IPS-18a (cell line): Measurements from ENCODE around the gene SLC38A4.
"Not testable (repeated sequence)": the region's sequence is repeated elsewhere in the genome, so short reads cannot be mapped to it uniquely, and the experiment has no call there.

ENCODE experiments used
- H3K27ac ChIP-seq: one replicate; pipeline ENCODE4 v1.5.1; 2013; ENCODE audit warnings: low read length
- H3K27me3 ChIP-seq: one replicate; pipeline ENCODE4 v1.6.1; 2013; ENCODE audit warnings: mild to moderate bottlenecking, low read length; ENCODE audit not compliant: control insufficient read depth, insufficient read depth
- H3K36me3 ChIP-seq: one replicate; pipeline ENCODE4 v1.6.1; 2013; ENCODE audit warnings: low read depth, low read length; ENCODE audit not compliant: control insufficient read depth
- H3K4me1 ChIP-seq: one replicate; pipeline ENCODE4 v1.6.1; 2013; ENCODE audit warnings: low read depth, low read length; ENCODE audit not compliant: control insufficient read depth
- H3K4me3 ChIP-seq: one replicate; pipeline ENCODE4 v1.5.1; 2013; ENCODE audit warnings: low read length
- H3K9ac ChIP-seq: one replicate; pipeline ENCODE4 v1.6.1; 2013; ENCODE audit warnings: mild to moderate bottlenecking, low read length, moderate library complexity
- H3K9me3 ChIP-seq: one replicate; pipeline ENCODE4 v1.6.1; 2013; ENCODE audit warnings: low read depth, low read length; ENCODE audit not compliant: control insufficient read depth

Gene SLC38A4, protein sequence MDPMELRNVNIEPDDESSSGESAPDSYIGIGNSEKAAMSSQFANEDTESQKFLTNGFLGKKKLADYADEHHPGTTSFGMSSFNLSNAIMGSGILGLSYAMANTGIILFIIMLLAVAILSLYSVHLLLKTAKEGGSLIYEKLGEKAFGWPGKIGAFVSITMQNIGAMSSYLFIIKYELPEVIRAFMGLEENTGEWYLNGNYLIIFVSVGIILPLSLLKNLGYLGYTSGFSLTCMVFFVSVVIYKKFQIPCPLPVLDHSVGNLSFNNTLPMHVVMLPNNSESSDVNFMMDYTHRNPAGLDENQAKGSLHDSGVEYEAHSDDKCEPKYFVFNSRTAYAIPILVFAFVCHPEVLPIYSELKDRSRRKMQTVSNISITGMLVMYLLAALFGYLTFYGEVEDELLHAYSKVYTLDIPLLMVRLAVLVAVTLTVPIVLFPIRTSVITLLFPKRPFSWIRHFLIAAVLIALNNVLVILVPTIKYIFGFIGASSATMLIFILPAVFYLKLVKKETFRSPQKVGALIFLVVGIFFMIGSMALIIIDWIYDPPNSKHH

DNA sequence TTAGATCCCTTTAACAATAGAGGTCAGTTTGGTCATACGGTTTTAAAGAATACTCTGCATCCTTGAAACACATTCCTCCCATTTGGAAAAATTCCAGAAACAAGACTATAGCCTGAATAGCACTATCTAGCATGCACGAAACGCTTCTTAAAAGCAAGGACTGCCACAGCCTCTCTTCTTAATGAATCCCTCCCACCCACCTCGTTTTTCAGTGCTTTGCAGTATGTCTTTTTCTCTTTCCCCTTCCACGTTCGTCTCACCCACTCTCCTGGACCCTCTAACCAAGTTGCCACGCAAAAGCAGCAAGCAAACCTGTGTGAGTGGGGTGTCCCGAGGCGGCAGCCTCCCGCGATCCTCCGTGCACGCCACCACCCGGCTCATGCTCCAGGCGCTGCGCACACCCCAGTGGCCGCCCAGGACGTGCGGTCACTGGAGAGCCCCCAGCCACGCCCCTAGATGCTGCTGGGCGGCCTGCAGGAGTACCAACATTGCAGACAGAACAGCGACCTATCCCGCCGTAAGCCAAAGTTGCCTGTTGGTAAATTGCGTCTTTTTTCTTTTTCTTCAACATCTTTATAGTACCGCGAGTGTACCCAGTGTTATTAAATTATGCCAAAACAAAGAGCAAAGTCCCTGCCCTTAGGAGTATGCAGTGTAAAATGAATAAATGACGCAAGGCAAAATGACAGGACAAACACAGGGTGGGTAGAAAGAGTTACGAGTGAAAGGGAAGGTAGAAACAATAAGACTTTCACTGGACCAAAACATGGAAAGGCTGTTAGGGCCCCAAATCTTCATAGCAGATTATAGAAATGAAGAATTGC, at the start of gene SLC38A4:
SLC38A4 (minus strand) TSS at position 407 of the 824 bp plus-strand sequence. CDS start 32,926 bp downstream, outside the sequence.
- Histone ChIP-seq H3K4me1 (peaks cover 4% of the 10 kb centered on the region), H3K9ac (peak within 1 kb of the TSS; percentile 27), H3K4me3 (peak within 1 kb of the TSS; percentile 64), H3K27ac (no peak within 1 kb of the TSS), H3K36me3 (no peaks in the 10 kb centered on the region), H3K9me3 (no peaks in the 10 kb centered on the region), H3K27me3 (peaks cover 34% of the 10 kb centered on the region)

DNA sequence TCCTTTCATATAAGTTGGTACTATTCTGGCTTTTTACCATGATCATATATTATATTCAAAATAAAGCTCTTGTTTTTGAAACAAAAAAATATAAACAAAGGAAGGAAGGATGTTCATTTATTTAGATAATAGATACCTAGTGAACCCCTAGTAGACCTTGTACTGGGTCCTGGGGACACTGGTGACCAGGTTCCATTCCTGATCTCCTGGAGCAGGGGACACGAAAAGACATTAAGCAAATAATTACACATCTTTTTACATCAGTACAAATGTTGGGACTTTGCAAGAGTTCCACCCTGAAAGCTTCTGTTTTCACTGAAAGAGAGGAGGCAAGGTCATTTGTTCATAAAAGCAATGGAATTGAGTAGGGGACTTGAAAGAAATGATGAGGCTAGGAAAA, 49.3 kb upstream of the SLC38A4 start:
- no peaks in the 10 kb centered on the region for H3K36me3 ChIP-seq
- H3K27ac ChIP-seq: no peak overlapping the region
- H3K9ac ChIP-seq: no peak overlapping the region
- no peaks in the 10 kb centered on the region for H3K27me3 ChIP-seq
- no peaks in the 10 kb centered on the region for H3K4me1 ChIP-seq
- H3K9me3 ChIP-seq: peaks cover 13% of the 10 kb centered on the region
- no peak overlapping the region for H3K4me3 ChIP-seq

DNA sequence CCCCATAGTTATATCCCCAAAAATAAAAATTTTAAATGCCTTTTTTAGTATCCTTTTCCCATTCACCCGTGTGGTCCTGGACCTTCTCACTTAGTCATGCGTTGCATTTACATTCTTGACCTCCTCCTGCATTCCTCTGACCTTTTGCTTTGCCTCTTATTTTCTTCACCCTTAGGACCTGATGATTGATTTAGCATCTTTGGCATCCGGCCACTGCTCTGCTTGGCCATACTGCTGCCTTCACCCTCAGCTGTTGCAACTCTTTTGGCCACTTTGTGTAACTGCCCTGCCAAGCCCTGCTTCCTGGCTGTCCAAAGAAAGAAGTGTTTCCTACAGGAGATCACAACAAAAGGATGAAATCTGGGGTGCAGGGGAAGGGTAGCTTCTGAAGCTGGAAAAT, 48.8 kb upstream of the SLC38A4 start:
- no peak overlapping the region for H3K27ac ChIP-seq
- H3K9ac ChIP-seq: no peak overlapping the region
- no peaks in the 10 kb centered on the region for H3K36me3 ChIP-seq
- H3K4me1 ChIP-seq: no peaks in the 10 kb centered on the region
- H3K4me3 ChIP-seq: no peak overlapping the region
- H3K27me3 ChIP-seq: no peaks in the 10 kb centered on the region
- peaks cover 13% of the 10 kb centered on the region for H3K9me3 ChIP-seq

DNA sequence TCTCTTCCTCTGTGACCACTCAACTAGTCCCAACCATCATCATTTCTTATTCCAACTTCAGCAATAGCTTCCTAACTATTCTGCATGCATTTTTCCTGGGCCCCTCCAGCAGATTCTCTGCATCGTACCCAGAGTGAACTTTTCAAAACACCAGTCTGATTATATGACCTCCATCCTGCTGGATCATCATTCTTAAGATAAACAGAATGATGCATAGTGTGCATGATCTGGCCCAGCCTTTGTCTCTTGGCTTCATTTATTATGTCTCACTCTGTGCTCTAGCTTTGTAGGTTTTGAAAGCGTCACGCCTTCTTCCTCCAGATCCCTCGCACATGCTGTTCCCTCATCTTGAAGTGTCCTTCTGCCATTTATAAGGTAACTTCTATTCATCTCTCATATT, 46.3 kb upstream of the SLC38A4 start:
- Histone ChIP-seq H3K4me3 (no peak overlapping the region), H3K36me3 (no peaks in the 10 kb centered on the region), H3K27me3 (no peaks in the 10 kb centered on the region), H3K9ac (no peak overlapping the region), H3K27ac (no peak overlapping the region), H3K9me3 (peaks cover 13% of the 10 kb centered on the region), H3K4me1 (no peaks in the 10 kb centered on the region)

DNA sequence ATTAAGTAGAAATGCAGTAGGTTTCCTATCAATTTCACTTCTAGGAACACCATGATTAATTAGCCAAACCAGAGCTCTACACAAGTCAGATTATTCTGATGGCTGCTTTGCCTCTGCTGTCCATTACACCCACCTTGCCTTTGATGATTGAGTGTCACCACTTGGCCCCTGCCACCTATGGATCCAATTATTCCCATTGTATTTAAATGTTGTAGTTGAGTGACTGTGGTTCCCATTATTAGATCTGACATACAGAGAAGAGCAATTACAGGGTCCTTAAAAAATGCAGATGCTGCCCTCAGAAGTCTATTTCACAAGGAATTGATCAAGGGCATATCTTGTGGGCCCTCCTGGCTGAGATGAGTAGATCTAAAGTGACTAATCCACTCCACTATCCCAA, 39.5 kb upstream of the SLC38A4 start:
- Histone ChIP-seq H3K9me3 (peaks cover 18% of the 10 kb centered on the region), H3K4me3 (no peak overlapping the region), H3K27ac (no peak overlapping the region), H3K9ac (no peak overlapping the region), H3K36me3 (no peaks in the 10 kb centered on the region), H3K27me3 (no peaks in the 10 kb centered on the region), H3K4me1 (no peaks in the 10 kb centered on the region)

DNA sequence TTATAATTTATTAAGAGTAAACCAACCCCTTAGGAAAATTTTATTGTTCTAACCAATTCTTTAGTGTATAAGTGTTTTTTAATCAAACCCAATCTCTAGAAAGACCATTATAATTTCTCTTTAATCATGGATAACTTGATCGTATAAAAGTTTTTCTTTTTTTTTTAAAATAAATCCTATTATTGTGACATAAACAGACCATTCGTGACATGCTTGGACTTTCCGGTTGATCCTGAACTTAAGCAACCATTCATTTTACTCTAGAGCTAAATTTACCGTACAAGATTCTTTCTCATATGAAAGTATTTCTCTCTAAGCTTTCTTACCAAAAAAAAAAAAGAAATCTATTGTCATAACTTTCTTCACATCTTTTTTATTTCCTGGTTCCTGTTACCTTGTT, 32.6 kb upstream of the SLC38A4 start:
- Histone ChIP-seq H3K36me3 (no peaks in the 10 kb centered on the region), H3K27me3 (no peaks in the 10 kb centered on the region), H3K9ac (no peak overlapping the region), H3K9me3 (peaks cover 38% of the 10 kb centered on the region), H3K4me1 (no peaks in the 10 kb centered on the region), H3K4me3 (no peak overlapping the region), H3K27ac (no peak overlapping the region)

DNA sequence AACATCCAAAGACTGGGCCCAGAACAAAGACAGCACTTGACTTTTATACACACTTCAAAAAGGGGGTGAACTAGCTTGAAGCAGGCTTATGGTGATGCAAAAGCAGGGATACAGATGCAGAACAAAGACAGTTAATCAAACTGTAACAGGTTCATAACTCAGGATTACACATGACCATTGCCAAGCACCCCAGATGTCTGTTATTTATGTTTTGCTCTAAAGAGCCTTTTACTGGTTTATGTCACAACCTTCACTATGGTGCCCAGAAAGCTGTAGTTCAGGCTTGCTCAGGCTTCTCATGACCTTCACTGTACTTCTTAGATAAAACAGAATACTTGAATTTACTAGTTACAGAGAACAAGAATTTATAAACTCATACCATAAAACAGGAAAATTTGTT, 31.7 kb upstream of the SLC38A4 start:
- H3K4me3 ChIP-seq: no peak overlapping the region
- no peaks in the 10 kb centered on the region for H3K4me1 ChIP-seq
- H3K27me3 ChIP-seq: no peaks in the 10 kb centered on the region
- H3K27ac ChIP-seq: no peak overlapping the region
- H3K36me3 ChIP-seq: no peaks in the 10 kb centered on the region
- H3K9ac ChIP-seq: no peak overlapping the region
- peaks cover 38% of the 10 kb centered on the region for H3K9me3 ChIP-seq

DNA sequence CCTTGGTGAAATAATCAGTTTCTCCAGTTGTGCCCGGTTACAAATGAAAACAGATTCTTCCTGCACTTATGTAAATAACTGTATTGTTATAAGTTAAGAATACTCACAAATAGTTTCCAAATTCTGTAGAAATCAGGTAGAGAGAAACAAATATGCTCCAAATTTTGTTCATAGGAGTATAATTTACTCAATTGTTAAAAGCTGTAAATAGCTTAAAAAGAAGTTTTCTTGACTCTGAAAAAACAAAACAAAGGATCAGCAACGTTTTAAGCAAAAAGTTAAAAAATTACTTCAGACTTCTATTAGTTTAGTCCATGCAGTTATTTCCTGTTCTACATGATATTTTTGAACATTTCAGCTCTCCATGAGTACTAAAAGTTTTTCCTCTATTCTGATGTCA, 30.0 kb upstream of the SLC38A4 start:
- no peak overlapping the region for H3K4me3 ChIP-seq
- no peaks in the 10 kb centered on the region for H3K27me3 ChIP-seq
- no peak overlapping the region for H3K27ac ChIP-seq
- no peak overlapping the region for H3K9ac ChIP-seq
- no peaks in the 10 kb centered on the region for H3K4me1 ChIP-seq
- H3K36me3 ChIP-seq: no peaks in the 10 kb centered on the region
- peaks cover 32% of the 10 kb centered on the region for H3K9me3 ChIP-seq

DNA sequence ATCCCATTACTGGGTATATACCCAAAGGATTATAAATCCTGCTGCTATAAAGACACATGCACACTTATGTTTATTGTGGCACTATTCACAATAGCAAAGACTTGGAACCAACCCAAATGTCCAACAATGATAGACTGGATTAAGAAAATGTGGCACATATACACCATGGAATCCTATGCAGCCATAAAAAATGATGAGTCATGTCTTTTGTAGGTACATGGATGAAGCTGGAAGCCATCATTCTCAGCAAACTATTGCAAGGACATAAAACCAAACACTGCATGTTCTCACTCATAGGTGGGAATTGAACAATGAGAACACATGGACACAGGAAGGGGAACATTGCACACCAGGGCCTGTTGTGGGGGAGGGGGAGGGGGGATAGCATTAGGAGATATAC, 28.4 kb upstream of the SLC38A4 start:
- H3K4me1 ChIP-seq, H3K9ac ChIP-seq, H3K36me3 ChIP-seq, H3K27me3 ChIP-seq, H3K27ac ChIP-seq, H3K4me3 ChIP-seq: not testable (repeated sequence)
- peaks cover 29% of the 10 kb centered on the region for H3K9me3 ChIP-seq

DNA sequence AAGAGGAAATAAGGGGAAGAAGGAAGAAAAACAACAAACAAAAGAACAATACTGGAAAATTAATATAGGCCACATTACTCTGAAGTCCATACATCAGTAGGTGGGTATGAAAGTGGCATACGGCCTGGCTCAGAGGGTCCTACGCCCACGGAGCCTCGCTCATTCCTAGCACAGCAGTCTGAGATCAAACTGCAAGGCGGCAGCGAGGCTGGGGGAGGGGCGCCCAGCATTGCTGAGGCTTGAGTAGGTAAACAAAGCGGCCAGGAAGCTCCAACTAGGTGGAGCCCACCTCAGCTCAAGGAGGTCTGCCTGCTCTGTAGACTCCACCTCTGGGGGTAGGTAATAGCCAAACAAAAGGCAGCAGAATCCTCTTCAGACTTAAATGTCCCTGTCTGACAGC, 23.0 kb upstream of the SLC38A4 start:
- not testable (repeated sequence) for H3K27ac ChIP-seq, H3K9ac ChIP-seq, H3K4me3 ChIP-seq, H3K9me3 ChIP-seq, H3K36me3 ChIP-seq, H3K27me3 ChIP-seq, H3K4me1 ChIP-seq

DNA sequence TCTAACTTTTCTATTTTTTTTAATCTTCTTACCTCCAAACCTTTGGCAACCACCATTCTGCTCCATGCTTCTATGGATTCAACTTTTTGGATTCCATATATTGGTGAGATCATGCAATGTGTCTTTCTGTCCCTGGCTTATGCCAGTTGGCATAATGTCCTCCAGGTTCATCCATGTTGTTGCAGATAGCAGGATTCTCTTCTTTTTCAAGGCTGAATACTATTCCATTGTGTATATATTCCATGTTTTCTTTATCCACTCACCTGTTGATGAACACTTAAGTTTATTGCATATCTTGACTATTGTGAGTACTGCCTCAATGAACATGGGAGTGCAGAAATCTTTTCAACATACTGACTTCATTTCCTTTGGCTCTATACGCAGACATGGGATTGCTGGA, 21.2 kb upstream of the SLC38A4 start:
- Histone ChIP-seq H3K4me1 (no peaks in the 10 kb centered on the region), H3K27ac (no peak overlapping the region), H3K27me3 (no peaks in the 10 kb centered on the region), H3K36me3 (no peaks in the 10 kb centered on the region), H3K9me3 (no peaks in the 10 kb centered on the region), H3K4me3 (no peak overlapping the region), H3K9ac (no peak overlapping the region)
